Left ventricle myocardium inferior (tissue), 1 donor: ENCODE results near the gene EEF1B2. TPM values are rescaled to one million over a fixed set of nuclear protein-coding genes. Genes with fewer than 3 reads are reported as not detected.

Source experiments
- DNase-seq: peaks from one replicate; pipeline ENCODE4 v3.0.0-alpha.2; 2020
- H3K27ac ChIP-seq: fragments of 200-600 bp; replicated peaks from 2 replicates; pipeline ENCODE4 v1.8.0; 2021
- H3K27me3 ChIP-seq: fragments of 200-600 bp; 2 replicates; pipeline ENCODE4 v1.8.0; 2021; ENCODE audit warnings: low read depth
- H3K36me3 ChIP-seq: fragments of 200-600 bp; 2 replicates; pipeline ENCODE4 v1.8.0; 2021
- H3K4me1 ChIP-seq: fragments of 200-600 bp; 2 replicates; pipeline ENCODE4 v1.8.0; 2021
- H3K4me3 ChIP-seq: fragments of 200-600 bp; 2 replicates; pipeline ENCODE4 v1.8.0; 2021; ENCODE audit warnings: mild to moderate bottlenecking, moderate library complexity
- H3K9me3 ChIP-seq: fragments of 200-600 bp; replicated peaks from 2 replicates; pipeline ENCODE4 v1.8.0; 2021
- intact Hi-C: fragments of 100-400 bp; cut with micrococcal nuclease; formaldehyde crosslinking; loops from one replicate; pipeline ENCODE4 v1.11.0; 2022
- total RNA-seq: library from RNA; stranded (reverse); fragmentation: NEBNext Ultra II Directional; extraction: Animal tissue kit (Norgen Biotek cat#: 25700); gene quantifications from one replicate; pipeline ENCODE4 v1.2.1, GENCODE V29; 2021
- TF ChIP-seq, protein P1 (sequence below): fragments of 200-600 bp; IDR thresholded peaks from 2 replicates; pipeline ENCODE4 v1.8.0; 2021; ENCODE audit warnings: antibody characterized with exemption, mild to moderate bottlenecking, borderline replicate concordance
- donor health status: DM: no; HTN: yes; CAD: no; lungs with severe emphysema.

The EEF1B2 gene
- total RNA-seq, 1 donor from 2014 or later, result 229 TPM

DNA sequence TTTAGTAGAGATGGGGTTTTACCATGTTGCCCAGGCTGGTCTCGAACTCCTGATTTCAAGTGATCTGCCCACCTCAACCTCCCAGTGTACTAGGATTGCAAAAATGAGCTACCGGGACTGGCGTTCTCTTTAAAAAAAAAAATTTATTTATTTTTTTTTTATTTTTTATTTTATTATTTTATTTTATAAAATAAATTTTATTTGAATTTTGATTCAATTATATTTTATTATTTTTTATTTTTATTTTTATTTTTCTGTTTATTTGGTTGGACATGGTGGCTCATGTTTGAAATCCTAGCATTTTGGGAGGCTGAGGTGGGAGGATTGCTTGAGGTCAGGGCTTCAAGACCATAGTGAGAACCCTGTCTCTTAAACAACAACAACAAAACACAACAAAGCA, 32.5 kb downstream of the EEF1B2 start:
- Histone ChIP-seq H3K9me3 (no peaks in the 10 kb centered on the region), H3K4me1 (no peaks in the 10 kb centered on the region), H3K27me3 (peaks cover 14% of the 10 kb centered on the region), H3K27ac (no peak overlapping the region), H3K4me3 (no peak overlapping the region), H3K36me3 (no peaks in the 10 kb centered on the region)
- no peak for DNase-seq
- TF ChIP-seq, protein P1, sequence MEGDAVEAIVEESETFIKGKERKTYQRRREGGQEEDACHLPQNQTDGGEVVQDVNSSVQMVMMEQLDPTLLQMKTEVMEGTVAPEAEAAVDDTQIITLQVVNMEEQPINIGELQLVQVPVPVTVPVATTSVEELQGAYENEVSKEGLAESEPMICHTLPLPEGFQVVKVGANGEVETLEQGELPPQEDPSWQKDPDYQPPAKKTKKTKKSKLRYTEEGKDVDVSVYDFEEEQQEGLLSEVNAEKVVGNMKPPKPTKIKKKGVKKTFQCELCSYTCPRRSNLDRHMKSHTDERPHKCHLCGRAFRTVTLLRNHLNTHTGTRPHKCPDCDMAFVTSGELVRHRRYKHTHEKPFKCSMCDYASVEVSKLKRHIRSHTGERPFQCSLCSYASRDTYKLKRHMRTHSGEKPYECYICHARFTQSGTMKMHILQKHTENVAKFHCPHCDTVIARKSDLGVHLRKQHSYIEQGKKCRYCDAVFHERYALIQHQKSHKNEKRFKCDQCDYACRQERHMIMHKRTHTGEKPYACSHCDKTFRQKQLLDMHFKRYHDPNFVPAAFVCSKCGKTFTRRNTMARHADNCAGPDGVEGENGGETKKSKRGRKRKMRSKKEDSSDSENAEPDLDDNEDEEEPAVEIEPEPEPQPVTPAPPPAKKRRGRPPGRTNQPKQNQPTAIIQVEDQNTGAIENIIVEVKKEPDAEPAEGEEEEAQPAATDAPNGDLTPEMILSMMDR, result no peak
- intact Hi-C loops, result no loop called here

DNA sequence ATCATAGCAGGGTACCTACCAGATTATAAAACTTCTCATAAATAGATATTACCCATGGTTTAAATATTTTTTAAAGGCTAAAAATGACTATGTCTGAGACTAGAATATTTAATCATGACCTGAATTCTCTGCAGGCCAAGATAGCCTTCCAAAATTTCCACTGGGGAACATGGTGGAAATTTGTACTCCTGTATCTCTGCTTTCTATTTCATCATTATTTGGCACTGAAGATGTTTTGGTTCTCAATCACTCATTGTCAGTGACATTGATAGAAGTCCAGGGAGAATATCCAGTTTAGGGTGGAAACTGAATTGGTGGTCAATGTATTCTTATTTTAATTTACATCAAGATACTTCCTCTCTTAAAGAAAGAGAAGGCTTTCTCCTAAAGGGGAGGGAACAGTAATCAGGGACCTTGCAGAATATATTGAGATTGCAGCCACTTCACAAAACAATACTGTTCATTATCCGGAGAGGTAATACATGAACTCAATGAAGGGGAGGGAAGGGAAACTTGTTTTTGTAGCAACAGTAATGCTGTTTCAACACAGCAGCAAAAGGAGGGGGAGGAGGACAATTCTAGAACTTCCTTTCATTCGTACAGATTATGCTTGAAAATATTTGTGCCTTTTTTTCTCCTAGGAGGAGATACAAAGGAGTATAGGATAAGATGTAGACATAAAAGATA, 34.1 kb downstream of the EEF1B2 start:
- TF ChIP-seq, protein P1, result no peak
- intact Hi-C loops, result no loop called here
- no peaks in the 10 kb centered on the region for H3K4me1 ChIP-seq
- peak overlapping the region; percentile 42 for H3K27ac ChIP-seq
- H3K9me3 ChIP-seq, result no peaks in the 10 kb centered on the region
- H3K27me3 ChIP-seq, result peaks cover 21% of the 10 kb centered on the region
- H3K4me3 ChIP-seq, result no peak overlapping the region
- no peaks in the 10 kb centered on the region for H3K36me3 ChIP-seq
- DNase-seq, result no peak

DNA sequence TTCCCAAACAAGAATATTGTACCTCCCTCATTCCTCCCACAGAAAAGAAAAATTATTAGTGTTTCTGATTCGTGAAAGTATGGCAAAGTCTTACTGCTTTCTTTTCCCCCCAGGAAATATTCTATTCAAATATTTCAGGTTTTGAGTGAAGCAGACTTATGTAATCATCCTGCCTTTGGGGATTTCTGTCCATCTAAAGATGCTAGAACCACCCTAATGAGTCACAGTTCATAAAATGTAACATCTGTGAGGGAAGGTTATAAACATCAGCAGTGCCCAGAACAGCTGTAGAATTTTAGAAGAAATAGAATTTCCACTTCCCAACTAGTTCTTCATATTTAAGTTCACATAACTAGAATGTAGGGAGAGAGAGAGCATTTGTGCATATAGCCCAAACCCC, 39.0 kb downstream of the EEF1B2 start:
- H3K4me1 ChIP-seq, result no peaks in the 10 kb centered on the region
- intact Hi-C loops, result no loop called here
- TF ChIP-seq, protein P1, result no peak

DNA sequence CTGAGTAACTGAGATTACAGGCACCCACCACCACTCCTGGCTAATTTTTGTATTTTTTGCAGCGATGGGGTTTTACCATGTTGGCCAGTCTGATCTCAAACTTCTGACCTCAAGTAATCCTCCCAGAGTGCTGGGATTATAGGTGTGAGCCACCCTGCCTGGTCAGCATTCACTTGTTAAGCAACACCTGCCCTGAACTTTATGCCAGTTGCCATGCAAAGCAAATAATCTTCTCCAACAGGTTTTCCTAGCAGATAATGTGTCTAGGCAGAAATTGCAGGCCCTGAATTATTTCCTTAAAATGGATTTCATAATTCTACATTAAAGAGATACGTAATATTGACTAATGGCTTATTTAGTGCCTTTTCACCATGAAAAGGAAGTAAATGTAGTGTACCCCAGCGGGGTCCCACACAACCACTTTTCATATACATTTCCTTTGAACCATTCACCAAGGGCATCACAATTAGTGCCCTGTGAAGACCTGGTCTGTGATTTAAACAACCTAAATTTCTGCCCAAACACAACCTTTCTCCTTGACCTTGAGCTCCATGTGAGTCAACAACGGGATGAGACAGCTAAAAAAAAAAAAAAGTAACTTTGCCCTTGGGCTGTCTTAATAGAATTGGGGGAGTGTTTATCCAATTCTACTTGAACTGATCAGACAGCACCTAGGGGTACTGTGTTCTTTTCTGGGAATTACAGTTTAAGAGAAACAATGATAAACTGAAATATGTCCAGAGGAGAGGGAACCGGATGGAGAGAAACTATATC, 41.6 kb downstream of the EEF1B2 start:
- Histone ChIP-seq H3K4me1 (no peaks in the 10 kb centered on the region), H3K36me3 (no peaks in the 10 kb centered on the region), H3K9me3 (no peaks in the 10 kb centered on the region), H3K4me3 (no peak overlapping the region), H3K27ac (no peak overlapping the region), H3K27me3 (peaks cover 13% of the 10 kb centered on the region)
- TF ChIP-seq, protein P1, result no peak
- intact Hi-C loops, result no loop called here
- DNase-seq, result no peak

More for the DNA sequence above, 39.0 kb downstream of the EEF1B2 start:
- H3K4me3 ChIP-seq, result no peak overlapping the region
- H3K36me3 ChIP-seq, result no peaks in the 10 kb centered on the region
- H3K9me3 ChIP-seq, result no peaks in the 10 kb centered on the region
- DNase-seq, result no peak
- H3K27me3 ChIP-seq, result peaks cover 19% of the 10 kb centered on the region
- peak overlapping the region; percentile 39 for H3K27ac ChIP-seq

DNA sequence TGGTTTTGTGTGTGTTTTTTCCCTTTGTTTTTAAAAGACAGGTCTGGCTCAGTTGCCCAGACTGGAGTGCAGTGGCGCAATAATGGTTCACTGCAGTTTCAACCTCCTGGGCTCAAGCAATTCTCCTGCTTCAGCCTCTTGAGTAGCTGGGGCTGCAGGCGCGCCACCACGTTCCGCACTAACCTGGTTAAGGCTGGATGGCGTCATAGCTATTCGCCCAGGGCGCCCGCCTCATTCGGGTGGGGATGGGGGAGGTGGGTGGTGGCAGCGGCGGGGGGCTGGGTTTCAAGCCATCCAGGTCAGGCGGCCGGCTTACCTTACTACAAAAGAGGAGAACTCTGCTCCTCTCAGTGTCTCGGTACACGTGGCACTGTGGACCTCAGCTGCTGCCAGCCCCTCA, 42.8 kb downstream of the EEF1B2 start:
- no peak overlapping the region for H3K4me3 ChIP-seq
- H3K4me1 ChIP-seq, result no peaks in the 10 kb centered on the region
- TF ChIP-seq, protein P1, result no peak
- no peaks in the 10 kb centered on the region for H3K9me3 ChIP-seq
- H3K27ac ChIP-seq, result no peak overlapping the region
- peaks cover 10% of the 10 kb centered on the region for H3K27me3 ChIP-seq
- H3K36me3 ChIP-seq, result no peaks in the 10 kb centered on the region
- intact Hi-C loops, result no loop called here
- DNase-seq, result no peak
